DOHH2 (cell line): Measurements from ENCODE around the gene GPC6.

Experiments
- EZH2phosphoT487 ChIP-seq: fragments of 200-600 bp; sonication (generic); IDR thresholded peaks from 2 replicates; pipeline ENCODE4 v1.6.1; 2017; ENCODE audit warnings: borderline replicate concordance, mild to moderate bottlenecking, antibody characterized with exemption, low read length, moderate library complexity, mixed read lengths
- TF ChIP-seq, protein P1 (sequence below): fragments of 200-600 bp; sonication (generic); IDR thresholded peaks from one replicate; pipeline ENCODE4 v1.5.1; 2014; ENCODE audit warnings: antibody characterized with exemption, mild to moderate bottlenecking, low read depth, low read length; ENCODE audit not compliant: poor library complexity, severe bottlenecking

DNA sequence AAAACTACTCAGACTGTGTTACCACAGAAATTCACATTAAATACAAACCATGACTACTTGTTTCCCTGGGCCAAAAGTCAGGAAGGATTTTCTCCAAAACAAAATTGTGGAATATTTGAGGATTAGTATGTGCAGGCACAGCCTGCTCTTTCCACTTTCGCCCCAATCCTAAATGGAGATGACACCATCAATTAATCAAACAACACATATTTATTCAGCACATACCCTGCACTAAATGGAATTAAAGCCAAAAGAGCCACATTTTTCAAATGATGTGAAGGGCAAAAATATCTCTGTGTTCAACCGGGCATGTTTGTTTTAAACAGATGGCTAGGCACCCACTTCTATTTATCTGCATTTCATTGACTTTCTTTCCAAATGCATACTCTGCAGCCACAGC, 729.8 kb downstream of the GPC6 start:
- no peak for TF ChIP-seq EZH2phosphoT487
- TF ChIP-seq, protein P1, sequence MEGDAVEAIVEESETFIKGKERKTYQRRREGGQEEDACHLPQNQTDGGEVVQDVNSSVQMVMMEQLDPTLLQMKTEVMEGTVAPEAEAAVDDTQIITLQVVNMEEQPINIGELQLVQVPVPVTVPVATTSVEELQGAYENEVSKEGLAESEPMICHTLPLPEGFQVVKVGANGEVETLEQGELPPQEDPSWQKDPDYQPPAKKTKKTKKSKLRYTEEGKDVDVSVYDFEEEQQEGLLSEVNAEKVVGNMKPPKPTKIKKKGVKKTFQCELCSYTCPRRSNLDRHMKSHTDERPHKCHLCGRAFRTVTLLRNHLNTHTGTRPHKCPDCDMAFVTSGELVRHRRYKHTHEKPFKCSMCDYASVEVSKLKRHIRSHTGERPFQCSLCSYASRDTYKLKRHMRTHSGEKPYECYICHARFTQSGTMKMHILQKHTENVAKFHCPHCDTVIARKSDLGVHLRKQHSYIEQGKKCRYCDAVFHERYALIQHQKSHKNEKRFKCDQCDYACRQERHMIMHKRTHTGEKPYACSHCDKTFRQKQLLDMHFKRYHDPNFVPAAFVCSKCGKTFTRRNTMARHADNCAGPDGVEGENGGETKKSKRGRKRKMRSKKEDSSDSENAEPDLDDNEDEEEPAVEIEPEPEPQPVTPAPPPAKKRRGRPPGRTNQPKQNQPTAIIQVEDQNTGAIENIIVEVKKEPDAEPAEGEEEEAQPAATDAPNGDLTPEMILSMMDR: no peak
